Activated T-cell treated with anti-CD3 and anti-CD28 coated beads, Interleukin-2, amount 50 U/mL, for 72 hours (primary cell): Measurements from ENCODE around the gene PLEKHG1. TPM values are rescaled to one million over a fixed set of nuclear protein-coding genes. Genes with fewer than 3 reads are reported as not detected.
A peak's percentile ranks its signal among the peaks of the same experiment; 100 is the strongest.

Experiments
- ATAC-seq, 2 donors: fragments of 150-1000 bp; cut with Tn5 transposase; replicated peaks in 1 of 2; 2 replicates each; pipeline ENCODE4 v1.10.0; 2021; ENCODE audit warnings: moderate library complexity in 2 of 2, mild to moderate bottlenecking in 1 of 2
- DNase-seq, 2 donors: peaks; one replicate each; pipeline ENCODE4 v3.0.0; 2021 to 2022; ENCODE audit warnings: mixed read lengths in 1 of 2
- H3K27ac Mint-ChIP-seq: one replicate; pipeline ENCODE4 v1.8.0; 2022; ENCODE audit warnings: mild to moderate bottlenecking, moderate library complexity, mixed read lengths
- H3K27me3 Mint-ChIP-seq: one replicate; pipeline ENCODE4 v1.8.0; 2022; ENCODE audit warnings: low read depth, mixed read lengths
- H3K36me3 Mint-ChIP-seq, 2 donors: one replicate each; pipeline ENCODE4 v1.8.0; 2022; ENCODE audit warnings: mixed read lengths in 2 of 2, mild to moderate bottlenecking in 1 of 2; ENCODE audit not compliant: insufficient read depth in 2 of 2
- H3K4me1 Mint-ChIP-seq: one replicate; pipeline ENCODE4 v1.8.0; 2022; ENCODE audit warnings: low read depth, mixed read lengths
- H3K4me3 Mint-ChIP-seq, 2 donors: one replicate each; pipeline ENCODE4 v1.8.0; 2022; ENCODE audit warnings: mild to moderate bottlenecking in 2 of 2, mixed read lengths in 2 of 2, moderate library complexity in 2 of 2
- H3K9me3 Mint-ChIP-seq, 2 donors: one replicate each; pipeline ENCODE4 v1.8.0; 2022; ENCODE audit warnings: mixed read lengths in 2 of 2
- total RNA-seq, 2 donors: library from RNA; stranded (reverse); gene quantifications; one replicate each; pipeline ENCODE4 v1.2.3, GENCODE V29; 2022

Gene PLEKHG1
- total RNA-seq, 2 donors from 2014 or later = 25.0 to 27.1 TPM

GRCh38 chr6:150628908-150629307, 29.2 kb downstream of the PLEKHG1 start:
- Mint-ChIP-seq H3K4me1 (peaks cover 40% of the 10 kb centered on the region), H3K9me3 (no peaks in the 10 kb centered on the region), H3K4me3 (no peak overlapping the region), H3K27me3 (peaks cover 33% of the 10 kb centered on the region), H3K36me3 (no peaks in the 10 kb centered on the region), H3K27ac (no peak overlapping the region)
- DNase-seq = no peak
- ATAC-seq = no peak

GRCh38 chr6:150631283-150631983, 31.7 kb downstream of the PLEKHG1 start:
- Mint-ChIP-seq H3K9me3 (no peaks in the 10 kb centered on the region), H3K4me3 (peak overlapping the region; percentile 81 to 93), H3K36me3 (no peaks in the 10 kb centered on the region), H3K4me1 (peaks cover 45% of the 10 kb centered on the region), H3K27ac (no peak overlapping the region), H3K27me3 (peaks cover 23% of the 10 kb centered on the region)
- ATAC-seq = peak; percentile 23 to 59
- DNase-seq = peak in 1 of 2 donors; percentile 27

- no peaks in the 10 kb centered on the region for H3K36me3 Mint-ChIP-seq
- peaks cover 23% of the 10 kb centered on the region for H3K27me3 Mint-ChIP-seq
- H3K4me1 Mint-ChIP-seq = peaks cover 52% of the 10 kb centered on the region
- H3K27ac Mint-ChIP-seq = peak overlapping the region; percentile 89
- H3K4me3 Mint-ChIP-seq = peak overlapping the region; percentile 81 to 93
- no peak for DNase-seq
- H3K9me3 Mint-ChIP-seq = no peaks in the 10 kb centered on the region
- ATAC-seq = peak; percentile 9 to 27
Measured at GRCh38 chr6:150631984-150632642, 32.4 kb downstream of the PLEKHG1 start.

GRCh38 chr6:150632785-150633485, 33.2 kb downstream of the PLEKHG1 start:
- Mint-ChIP-seq H3K36me3 (no peaks in the 10 kb centered on the region), H3K4me1 (peaks cover 56% of the 10 kb centered on the region), H3K9me3 (no peaks in the 10 kb centered on the region), H3K27ac (peak overlapping the region; percentile 89), H3K4me3 (peak overlapping the region; percentile 81 to 93), H3K27me3 (peaks cover 24% of the 10 kb centered on the region)
- peak; percentile 50 to 53 for ATAC-seq
- no peak for DNase-seq

GRCh38 chr6:150633486-150633834, 33.8 kb downstream of the PLEKHG1 start:
- H3K27ac Mint-ChIP-seq = peak overlapping the region; percentile 89
- peak overlapping the region; percentile 81 to 93 for H3K4me3 Mint-ChIP-seq
- no peak for DNase-seq
- peaks cover 29% of the 10 kb centered on the region for H3K27me3 Mint-ChIP-seq
- no peaks in the 10 kb centered on the region for H3K36me3 Mint-ChIP-seq
- ATAC-seq = peak; percentile 40 to 54
- no peaks in the 10 kb centered on the region for H3K9me3 Mint-ChIP-seq
- H3K4me1 Mint-ChIP-seq = peaks cover 59% of the 10 kb centered on the region

- ATAC-seq (no peak), DNase-seq (no peak)
- peak overlapping the region; percentile 81 to 93 for H3K4me3 Mint-ChIP-seq
- H3K27ac Mint-ChIP-seq = peak overlapping the region; percentile 89
- no peaks in the 10 kb centered on the region for H3K9me3 Mint-ChIP-seq
- peaks cover 30% of the 10 kb centered on the region for H3K27me3 Mint-ChIP-seq
- H3K36me3 Mint-ChIP-seq = no peaks in the 10 kb centered on the region
- H3K4me1 Mint-ChIP-seq = peaks cover 60% of the 10 kb centered on the region
Measured at GRCh38 chr6:150634176-150634963, 34.7 kb downstream of the PLEKHG1 start.

GRCh38 chr6:150634964-150635292, 35.2 kb downstream of the PLEKHG1 start:
- H3K27me3 Mint-ChIP-seq = peaks cover 30% of the 10 kb centered on the region
- DNase-seq (no peak), ATAC-seq (no peak)
- no peak overlapping the region for H3K27ac Mint-ChIP-seq
- peak overlapping the region; percentile 49 to 81 for H3K4me3 Mint-ChIP-seq
- no peaks in the 10 kb centered on the region for H3K9me3 Mint-ChIP-seq
- H3K36me3 Mint-ChIP-seq = peaks cover 2% of the 10 kb centered on the region in 2 donors
- peaks cover 60% of the 10 kb centered on the region for H3K4me1 Mint-ChIP-seq

GRCh38 chr6:150635906-150636514, 36.3 kb downstream of the PLEKHG1 start:
- Mint-ChIP-seq H3K4me3 (peak overlapping the region in 1 of 2 donors; percentile 36), H3K36me3 (peaks cover 2% of the 10 kb centered on the region in 2 donors), H3K9me3 (no peaks in the 10 kb centered on the region), H3K27ac (peak overlapping the region; percentile 64), H3K27me3 (peaks cover 28% of the 10 kb centered on the region), H3K4me1 (peaks cover 63% of the 10 kb centered on the region)
- DNase-seq = no peak
- no peak for ATAC-seq

- Mint-ChIP-seq H3K27me3 (peaks cover 28% of the 10 kb centered on the region), H3K36me3 (peaks cover 2% of the 10 kb centered on the region in 2 donors), H3K4me1 (peaks cover 62% of the 10 kb centered on the region), H3K9me3 (no peaks in the 10 kb centered on the region), H3K27ac (peak overlapping the region; percentile 64), H3K4me3 (peak overlapping the region in 1 of 2 donors; percentile 36)
- no peak for DNase-seq
- peak in 1 of 2 donors; percentile 37 for ATAC-seq
Measured at GRCh38 chr6:150636808-150637207, 37.1 kb downstream of the PLEKHG1 start.

GRCh38 chr6:150637266-150637665, 37.6 kb downstream of the PLEKHG1 start:
- peaks cover 2% of the 10 kb centered on the region in 2 donors for H3K36me3 Mint-ChIP-seq
- no peak for ATAC-seq
- H3K4me3 Mint-ChIP-seq = peak overlapping the region in 1 of 2 donors; percentile 19
- H3K4me1 Mint-ChIP-seq = peaks cover 57% of the 10 kb centered on the region
- no peak for DNase-seq
- H3K9me3 Mint-ChIP-seq = no peaks in the 10 kb centered on the region
- no peak overlapping the region for H3K27ac Mint-ChIP-seq
- peaks cover 28% of the 10 kb centered on the region for H3K27me3 Mint-ChIP-seq

GRCh38 chr6:150638267-150638666, 38.6 kb downstream of the PLEKHG1 start:
- Mint-ChIP-seq H3K27ac (no peak overlapping the region), H3K9me3 (no peaks in the 10 kb centered on the region), H3K36me3 (peaks cover 2% of the 10 kb centered on the region in 2 donors), H3K27me3 (peaks cover 24% of the 10 kb centered on the region), H3K4me3 (no peak overlapping the region), H3K4me1 (peaks cover 52% of the 10 kb centered on the region)
- DNase-seq = no peak
- no peak for ATAC-seq

GRCh38 chr6:150638765-150639164, 39.1 kb downstream of the PLEKHG1 start:
- Mint-ChIP-seq H3K27ac (no peak overlapping the region), H3K9me3 (no peaks in the 10 kb centered on the region), H3K27me3 (peaks cover 19% of the 10 kb centered on the region), H3K36me3 (peaks cover 2% of the 10 kb centered on the region in 2 donors), H3K4me1 (peaks cover 47% of the 10 kb centered on the region), H3K4me3 (no peak overlapping the region)
- ATAC-seq = no peak
- no peak for DNase-seq
